Vagina (tissue), 2 donors: ENCODE results near the gene CRACR2B. TPM values are rescaled to one million over a fixed set of nuclear protein-coding genes. Genes with fewer than 3 reads are reported as not detected.

Experiments
- DNase-seq, 2 donors: peaks; one replicate each; pipeline ENCODE4 v3.0.0-alpha.2; 2017; ENCODE audit errors: extremely low spot score in 2 of 2
- H3K27ac ChIP-seq: fragments of 200-600 bp; sonication (generic); one replicate; pipeline ENCODE4 v1.5.1; 2019
- H3K27me3 ChIP-seq: fragments of 200-600 bp; sonication (generic); one replicate; pipeline ENCODE4 v1.5.1; 2019
- H3K36me3 ChIP-seq, 2 donors: fragments of 200-600 bp; sonication (generic); one replicate each; pipeline ENCODE4 v1.5.1; 2017 to 2019
- H3K4me1 ChIP-seq: fragments of 200-600 bp; sonication (generic); one replicate; pipeline ENCODE4 v1.5.1; 2019
- H3K4me3 ChIP-seq, 2 donors: fragments of 200-600 bp; sonication (generic); 1 replicate in 1 of 2; 2 replicates in 1 of 2; pipeline ENCODE4 v1.5.1; 2016 to 2019
- H3K9me3 ChIP-seq: fragments of 200-600 bp; sonication (generic); one replicate; pipeline ENCODE4 v1.5.1; 2019
- CTCF ChIP-seq, 3 experiments: fragments of 450-650 bp in 2 of 3; fragments of 200-600 bp in 1 of 3; sonication (generic) in 1 of 3; IDR thresholded peaks; one replicate each; pipeline ENCODE4 v1.5.1; 2017 to 2019; ENCODE audit warnings: antibody characterized with exemption in 3 of 3, mild to moderate bottlenecking in 2 of 3, moderate library complexity in 2 of 3
- POLR2A ChIP-seq, 2 donors: fragments of 450-650 bp; IDR thresholded peaks; one replicate each; pipeline ENCODE4 v1.6.1; 2017; ENCODE audit warnings: antibody characterized with exemption in 2 of 2, mild to moderate bottlenecking in 2 of 2, moderate library complexity in 2 of 2
- POLR2AphosphoS5 ChIP-seq, 2 donors: sonication (generic); formaldehyde crosslinking; IDR thresholded peaks; one replicate each; pipeline ENCODE4 v1.9.0; 2017; ENCODE audit warnings: antibody characterized with exemption in 2 of 2, mild to moderate bottlenecking in 2 of 2, low read depth in 1 of 2; ENCODE audit not compliant: insufficient read depth in 1 of 2
- intact Hi-C: fragments of 100-400 bp; cut with DNase I; formaldehyde crosslinking; loops from one replicate; pipeline ENCODE4 v1.15.1; 2023
- total RNA-seq: library from RNA; depleted of rRNA; stranded (reverse); fragments of >200 nt; gene quantifications from one replicate; pipeline ENCODE4 v1.2.3, GENCODE V29; 2016

Gene CRACR2B
- total RNA-seq, 1 donor from 2014 or later = 4.9 TPM

GRCh38 chr11:811446-812245, 16.1 kb upstream of the CRACR2B start:
- TF ChIP-seq CTCF (IDR thresholded peaks at IDR 0.05) (no peak), POLR2A (IDR thresholded peaks at IDR 0.05) (no peak), POLR2AphosphoS5 (IDR thresholded peaks at IDR 0.05; ENCODE audit: insufficient read depth in 1 of 2, low read depth in 1 of 2) (no peak)
- DNase-seq = no peak
- H3K9me3 ChIP-seq = no peaks in the 10 kb centered on the region
- peaks cover 33% of the 10 kb centered on the region for H3K4me1 ChIP-seq
- H3K27ac ChIP-seq = no peak overlapping the region
- intact Hi-C loops = no loop called here
- H3K27me3 ChIP-seq = no peaks in the 10 kb centered on the region
- peaks cover 0 to 30% of the 10 kb centered on the region in 2 donors for H3K36me3 ChIP-seq
- peak overlapping the region in 1 of 2 donors; percentile 98 for H3K4me3 ChIP-seq

DNA sequence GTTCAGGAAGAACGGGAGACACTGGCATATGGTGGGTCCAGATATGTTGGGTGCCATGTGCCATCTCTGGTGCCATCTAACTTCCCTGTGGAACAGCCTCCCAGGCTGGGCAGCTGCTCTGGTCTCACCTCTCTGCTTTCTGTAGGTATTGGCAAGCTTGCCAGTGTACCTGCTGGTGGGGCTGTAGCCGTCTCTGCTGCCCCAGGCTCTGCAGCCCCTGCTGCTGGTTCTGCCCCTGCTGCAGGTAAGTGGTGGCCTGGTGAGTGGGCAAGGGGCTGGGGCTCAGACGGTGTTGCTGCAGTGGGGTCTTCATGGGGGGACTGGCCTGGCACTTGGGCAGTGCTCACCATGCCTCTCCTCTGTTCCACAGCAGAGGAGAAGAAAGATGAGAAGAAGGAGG, 15.3 kb upstream of the CRACR2B start:
- Histone ChIP-seq H3K4me1 (peaks cover 33% of the 10 kb centered on the region), H3K4me3 (no peak overlapping the region), H3K9me3 (no peaks in the 10 kb centered on the region), H3K36me3 (peaks cover 0 to 30% of the 10 kb centered on the region in 2 donors), H3K27ac (no peak overlapping the region), H3K27me3 (no peaks in the 10 kb centered on the region)
- intact Hi-C loops = no loop called here
- no peak for DNase-seq
- no peak for TF ChIP-seq POLR2A (IDR thresholded peaks at IDR 0.05)
- no peak for TF ChIP-seq CTCF (IDR thresholded peaks at IDR 0.05)
- no peak for TF ChIP-seq POLR2AphosphoS5 (IDR thresholded peaks at IDR 0.05; ENCODE audit: insufficient read depth in 1 of 2, low read depth in 1 of 2)

- TF ChIP-seq POLR2A (IDR thresholded peaks at IDR 0.05) (no peak), CTCF (IDR thresholded peaks at IDR 0.05) (no peak), POLR2AphosphoS5 (IDR thresholded peaks at IDR 0.05; ENCODE audit: insufficient read depth in 1 of 2, low read depth in 1 of 2) (no peak)
Measured at GRCh38 chr11:813072-813455, 14.7 kb upstream of the CRACR2B start.

GRCh38 chr11:813456-814096, 14.1 kb upstream of the CRACR2B start:
- peaks cover 33% of the 10 kb centered on the region for H3K4me1 ChIP-seq
- no peak overlapping the region for H3K27ac ChIP-seq
- intact Hi-C loops = no loop called here
- TF ChIP-seq POLR2A (IDR thresholded peaks at IDR 0.05) (no peak), CTCF (IDR thresholded peaks at IDR 0.05) (no peak), POLR2AphosphoS5 (IDR thresholded peaks at IDR 0.05; ENCODE audit: insufficient read depth in 1 of 2, low read depth in 1 of 2) (no peak)
- DNase-seq = no peak
- no peak overlapping the region for H3K4me3 ChIP-seq
- no peaks in the 10 kb centered on the region for H3K27me3 ChIP-seq
- H3K9me3 ChIP-seq = no peaks in the 10 kb centered on the region
- peaks cover 0 to 30% of the 10 kb centered on the region in 2 donors for H3K36me3 ChIP-seq

More at GRCh38 chr11:813072-813455, 14.7 kb upstream of the CRACR2B start:
- Histone ChIP-seq H3K4me1 (peaks cover 33% of the 10 kb centered on the region), H3K4me3 (no peak overlapping the region), H3K27me3 (no peaks in the 10 kb centered on the region), H3K36me3 (peaks cover 0 to 30% of the 10 kb centered on the region in 2 donors), H3K27ac (no peak overlapping the region), H3K9me3 (no peaks in the 10 kb centered on the region)
- intact Hi-C loops = no loop called here
- DNase-seq = no peak
